Thyroid gland (tissue), 4 donors: ENCODE results near the gene SRD5A3. TPM values are rescaled to one million over a fixed set of nuclear protein-coding genes. Genes with fewer than 3 reads are reported as not detected.

Experiments used
- DNase-seq, 2 donors: peaks; one replicate each; pipeline ENCODE4 v3.0.0-alpha.2; 2019
- H3K27ac ChIP-seq, 3 donors: fragments of 200-600 bp; sonication (generic); 1 replicate in 2 of 3; 2 replicates in 1 of 3; pipeline ENCODE4 v1.5.1; 2016 to 2019; ENCODE audit warnings: mild to moderate bottlenecking in 1 of 3, moderate library complexity in 1 of 3
- H3K27me3 ChIP-seq: fragments of 200-600 bp; sonication (generic); one replicate; pipeline ENCODE4 v1.5.1; 2019
- H3K36me3 ChIP-seq, 2 donors: fragments of 200-600 bp; sonication (generic); one replicate each; pipeline ENCODE4 v1.5.1; 2016 to 2019
- H3K4me1 ChIP-seq, 2 donors: fragments of 200-600 bp; sonication (generic); one replicate each; pipeline ENCODE4 v1.5.1; 2017 to 2019
- H3K4me3 ChIP-seq, 3 donors: fragments of 200-600 bp; sonication (generic); replicated peaks in 1 of 3; 1 replicate in 2 of 3; 2 replicates in 1 of 3; pipeline ENCODE4 v1.5.1; 2016; ENCODE audit warnings: mild to moderate bottlenecking in 1 of 3
- H3K9me3 ChIP-seq: fragments of 200-600 bp; sonication (generic); one replicate; pipeline ENCODE4 v1.5.1; 2017
- POLR2A ChIP-seq, 2 donors: fragments of 450-650 bp; IDR thresholded peaks; one replicate each; pipeline ENCODE4 v1.6.1; 2017; ENCODE audit warnings: antibody characterized with exemption in 2 of 2, mild to moderate bottlenecking in 2 of 2, moderate library complexity in 1 of 2
- WGBS, 2 donors: methylation state at CpG; one replicate each; pipeline ENCODE4 v1.1.5; 2017; 5-methylcytosine and 5-hydroxymethylcytosine counted together
- intact Hi-C: fragments of 100-400 bp; cut with DNase I; formaldehyde crosslinking; loops from one replicate; pipeline ENCODE4 v1.15.1; 2023
- total RNA-seq, 4 donors: library from RNA; depleted of rRNA; stranded (reverse); fragments of >200 nt; gene quantifications; one replicate each; pipeline ENCODE4 v1.2.3, GENCODE V29; 2016
- TF ChIP-seq, protein P1 (sequence below), 6 experiments: fragments of 200-600 bp in 3 of 6; fragments of 450-650 bp in 3 of 6; sonication (generic) in 3 of 6; IDR thresholded peaks; one replicate each; pipeline ENCODE4 v1.5.1; 2016 to 2019; ENCODE audit warnings: antibody characterized with exemption in 6 of 6, mild to moderate bottlenecking in 2 of 6, inconsistent platforms in 1 of 6, moderate library complexity in 1 of 6

The SRD5A3 gene
- total RNA-seq, 4 donors from 2014 or later, result 2.7 to 12.0 (median 7.0) TPM

DNA sequence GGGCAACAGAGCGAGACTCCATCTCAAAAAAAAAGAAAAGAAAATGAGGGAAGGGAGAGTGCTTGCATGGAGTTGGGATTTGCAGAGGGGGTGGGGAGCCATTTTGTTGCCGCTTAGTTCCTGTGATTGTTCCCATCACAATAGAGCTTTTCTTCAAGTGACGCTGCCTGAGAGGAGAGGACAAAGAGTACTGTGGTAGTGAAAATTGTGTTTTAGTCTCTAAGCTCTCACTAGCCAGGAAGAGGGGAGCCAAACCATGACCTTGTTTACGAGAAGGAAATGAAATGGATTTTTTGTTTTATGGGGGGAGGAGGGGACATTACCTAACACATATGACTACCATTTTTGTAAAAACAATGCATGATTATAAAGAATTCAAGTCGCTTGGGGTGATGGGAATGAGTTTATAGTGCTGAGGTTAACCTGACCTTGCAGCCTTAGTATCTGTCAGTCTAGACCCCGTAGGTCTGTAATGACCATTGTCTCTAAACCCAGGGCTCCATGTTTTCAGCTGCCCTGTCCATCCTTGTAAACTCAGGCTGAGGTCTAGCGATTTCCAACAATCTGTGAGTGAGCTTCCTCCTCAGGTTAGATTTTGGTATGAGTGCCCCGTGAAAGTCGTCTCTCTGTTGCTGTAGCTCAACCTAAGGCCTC is 18.8 kb downstream of the SRD5A3 start:
- Histone ChIP-seq H3K27me3 (no peaks in the 10 kb centered on the region), H3K4me1 (no peaks in the 10 kb centered on the region), H3K36me3 (no peaks in the 10 kb centered on the region), H3K4me3 (no peak overlapping the region), H3K9me3 (no peaks in the 10 kb centered on the region), H3K27ac (peak overlapping the region in 1 of 3 donors; percentile 27)
- no peak for TF ChIP-seq POLR2A (IDR thresholded peaks at IDR 0.05)
- TF ChIP-seq, protein P1, sequence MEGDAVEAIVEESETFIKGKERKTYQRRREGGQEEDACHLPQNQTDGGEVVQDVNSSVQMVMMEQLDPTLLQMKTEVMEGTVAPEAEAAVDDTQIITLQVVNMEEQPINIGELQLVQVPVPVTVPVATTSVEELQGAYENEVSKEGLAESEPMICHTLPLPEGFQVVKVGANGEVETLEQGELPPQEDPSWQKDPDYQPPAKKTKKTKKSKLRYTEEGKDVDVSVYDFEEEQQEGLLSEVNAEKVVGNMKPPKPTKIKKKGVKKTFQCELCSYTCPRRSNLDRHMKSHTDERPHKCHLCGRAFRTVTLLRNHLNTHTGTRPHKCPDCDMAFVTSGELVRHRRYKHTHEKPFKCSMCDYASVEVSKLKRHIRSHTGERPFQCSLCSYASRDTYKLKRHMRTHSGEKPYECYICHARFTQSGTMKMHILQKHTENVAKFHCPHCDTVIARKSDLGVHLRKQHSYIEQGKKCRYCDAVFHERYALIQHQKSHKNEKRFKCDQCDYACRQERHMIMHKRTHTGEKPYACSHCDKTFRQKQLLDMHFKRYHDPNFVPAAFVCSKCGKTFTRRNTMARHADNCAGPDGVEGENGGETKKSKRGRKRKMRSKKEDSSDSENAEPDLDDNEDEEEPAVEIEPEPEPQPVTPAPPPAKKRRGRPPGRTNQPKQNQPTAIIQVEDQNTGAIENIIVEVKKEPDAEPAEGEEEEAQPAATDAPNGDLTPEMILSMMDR (IDR thresholded peaks at IDR 0.05), result no peak
- 87 to 94% methylated on average over 9 of the region's 9 CpGs for WGBS, 2 donors
- intact Hi-C loops, result no loop called here
- no peak for DNase-seq

DNA sequence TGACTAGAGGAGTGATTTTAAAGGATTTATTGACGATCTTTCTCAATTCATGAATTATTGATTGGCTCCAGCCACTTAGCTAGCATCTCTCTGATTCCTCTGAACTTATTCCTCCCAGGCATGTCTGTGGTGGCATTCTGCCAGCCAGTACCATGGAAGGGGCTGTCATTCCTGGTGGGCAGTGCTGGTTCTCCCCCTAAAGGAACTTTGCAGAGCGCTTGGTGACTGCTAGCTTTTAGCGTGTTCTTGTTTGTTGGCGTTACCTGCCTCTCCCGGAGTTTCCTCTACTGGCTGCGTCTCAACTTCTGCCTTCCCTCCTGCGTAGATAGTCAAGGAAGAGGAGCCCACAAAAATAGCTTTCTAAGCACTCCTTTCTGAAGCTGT is 19.3 kb downstream of the SRD5A3 start:
- Histone ChIP-seq H3K27me3 (no peaks in the 10 kb centered on the region), H3K9me3 (no peaks in the 10 kb centered on the region), H3K4me3 (no peak overlapping the region), H3K27ac (no peak overlapping the region), H3K36me3 (no peaks in the 10 kb centered on the region), H3K4me1 (no peaks in the 10 kb centered on the region)
- DNase-seq, result no peak
- TF ChIP-seq, protein P1 (IDR thresholded peaks at IDR 0.05), result no peak
- TF ChIP-seq POLR2A (IDR thresholded peaks at IDR 0.05), result no peak
- intact Hi-C loops, result no loop called here
- 95 to 97% methylated on average over 7 of the region's 7 CpGs for WGBS, 2 donors

DNA sequence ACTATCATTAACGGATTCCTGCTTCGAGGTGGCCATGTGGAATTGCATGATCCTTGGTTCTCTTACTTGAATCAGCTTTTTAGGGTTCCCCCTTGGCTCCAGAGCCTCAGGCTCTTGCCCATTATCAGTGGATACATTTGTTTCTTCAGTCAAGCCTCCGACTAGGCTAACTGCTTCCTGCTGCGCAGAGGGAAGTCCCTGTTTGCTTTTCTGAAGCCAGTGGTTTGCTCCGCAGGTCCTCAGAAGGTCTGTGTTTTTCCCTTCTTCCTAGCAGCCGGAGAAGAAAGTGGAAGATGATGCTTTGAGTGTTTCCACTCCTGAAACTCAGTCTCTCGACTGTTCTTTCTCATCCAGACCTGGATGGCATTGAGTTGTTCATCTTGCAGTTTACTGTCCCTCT is 20.6 kb downstream of the SRD5A3 start:
- WGBS, 2 donors, result 87 to 89% methylated on average over 7 of the region's 7 CpGs
- intact Hi-C loops, result no loop called here
- Histone ChIP-seq H3K27me3 (no peaks in the 10 kb centered on the region), H3K36me3 (no peaks in the 10 kb centered on the region), H3K9me3 (no peaks in the 10 kb centered on the region), H3K4me3 (no peak overlapping the region), H3K4me1 (no peaks in the 10 kb centered on the region), H3K27ac (no peak overlapping the region)
- DNase-seq, result no peak
- no peak for TF ChIP-seq POLR2A (IDR thresholded peaks at IDR 0.05)
- TF ChIP-seq, protein P1 (IDR thresholded peaks at IDR 0.05), result no peak

DNA sequence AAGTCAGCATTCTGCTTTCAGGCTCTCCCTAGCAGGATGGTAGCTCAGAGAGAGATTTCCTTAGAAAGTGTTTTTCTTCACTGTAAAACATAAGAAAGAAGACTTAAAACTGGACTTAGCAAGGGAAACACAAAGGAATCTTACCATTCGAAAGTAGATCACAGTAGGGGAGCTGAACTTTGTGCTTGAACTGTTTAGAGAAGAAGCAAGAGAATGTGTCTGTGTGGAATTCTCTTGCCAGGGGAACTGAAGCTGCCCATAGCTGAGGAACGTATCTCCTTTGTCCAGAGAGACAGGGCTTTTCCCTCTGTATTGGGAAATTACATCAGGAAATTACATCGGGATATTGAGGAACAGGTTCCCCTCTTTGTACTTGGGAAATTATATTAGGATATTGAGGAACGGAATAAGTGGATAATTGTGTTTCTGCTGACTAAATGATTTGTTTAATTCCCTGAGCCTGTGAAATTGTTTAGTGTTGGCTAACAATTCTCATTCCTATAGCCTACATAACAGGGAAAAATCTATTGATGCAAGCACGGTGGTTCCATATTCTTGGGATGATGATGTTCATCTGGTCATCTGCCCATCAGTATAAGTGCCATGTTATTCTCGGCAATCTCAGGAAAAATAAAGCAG is 21.2 kb downstream of the SRD5A3 start:
- 83 to 84% methylated on average over 6 of the region's 6 CpGs for WGBS, 2 donors
- H3K27ac ChIP-seq, result no peak overlapping the region

DNA sequence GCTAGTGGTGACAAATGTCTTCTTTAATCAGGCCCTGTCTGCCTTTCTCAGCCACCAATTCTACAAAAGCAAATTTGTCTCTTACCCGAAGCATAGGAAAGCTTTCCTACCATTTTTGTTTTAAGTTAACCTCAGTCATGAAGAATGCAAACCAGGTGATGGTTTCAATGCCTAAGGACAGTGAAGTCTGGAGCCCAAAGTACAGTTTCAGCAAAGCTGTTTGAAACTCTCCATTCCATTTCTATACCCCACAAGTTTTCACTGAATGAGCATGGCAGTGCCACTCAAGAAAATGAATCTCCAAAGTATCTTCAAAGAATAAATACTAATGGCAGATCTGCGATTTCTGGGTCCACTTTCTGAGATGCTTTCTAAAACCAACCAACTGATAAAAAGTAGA is 23.9 kb downstream of the SRD5A3 start:
- no peak for DNase-seq
- no peaks in the 10 kb centered on the region for H3K4me1 ChIP-seq
- no peaks in the 10 kb centered on the region for H3K27me3 ChIP-seq
- no peak overlapping the region for H3K4me3 ChIP-seq
- intact Hi-C loops, result no loop called here
- 95% methylated on average over 2 of the region's 2 CpGs for WGBS, 2 donors
- no peaks in the 10 kb centered on the region for H3K36me3 ChIP-seq
- no peaks in the 10 kb centered on the region for H3K9me3 ChIP-seq
- TF ChIP-seq, protein P1 (IDR thresholded peaks at IDR 0.05), result no peak
- TF ChIP-seq POLR2A (IDR thresholded peaks at IDR 0.05), result no peak
- no peak overlapping the region for H3K27ac ChIP-seq

More for the DNA sequence above, 21.2 kb downstream of the SRD5A3 start:
- no peak for TF ChIP-seq POLR2A (IDR thresholded peaks at IDR 0.05)
- TF ChIP-seq, protein P1 (IDR thresholded peaks at IDR 0.05), result no peak
- Histone ChIP-seq H3K4me1 (no peaks in the 10 kb centered on the region), H3K9me3 (no peaks in the 10 kb centered on the region), H3K27me3 (no peaks in the 10 kb centered on the region), H3K4me3 (no peak overlapping the region), H3K36me3 (no peaks in the 10 kb centered on the region)
- intact Hi-C loops, result no loop called here
- no peak for DNase-seq
